Spleen (tissue), 11 donors: Measurements from ENCODE around the gene RSPH1. TPM values are rescaled to one million over a fixed set of nuclear protein-coding genes. Genes with fewer than 3 reads are reported as not detected.
"Not testable (repeated sequence)": the region's sequence is repeated elsewhere in the genome, so short reads cannot be mapped to it uniquely, and the experiment has no call there.

ENCODE experiments used
- DNase-seq: peaks from one replicate; pipeline ENCODE4 v3.0.0-alpha.2; 2020
- H3K27ac ChIP-seq, 8 donors: fragments of 200-600 bp; sonication (generic) in 7 of 8; 1 replicate in 4 of 8; 2 replicates in 4 of 8; pipeline versions ENCODE4 v1.5.0 to v1.8.0; 2016 to 2021; ENCODE audit warnings: inconsistent platforms in 4 of 8, mild to moderate bottlenecking in 4 of 8, moderate library complexity in 1 of 8
- H3K27me3 ChIP-seq, 7 donors: fragments of 200-600 bp; sonication (generic) in 6 of 7; replicated peaks in 1 of 7; 1 replicate in 4 of 7; 2 replicates in 3 of 7; pipeline versions ENCODE4 v1.5.0 to v1.8.0; 2016 to 2021; ENCODE audit warnings: inconsistent platforms in 3 of 7, mild to moderate bottlenecking in 1 of 7
- H3K36me3 ChIP-seq, 6 donors: fragments of 200-600 bp; sonication (generic) in 5 of 6; 1 replicate in 4 of 6; 2 replicates in 2 of 6; pipeline versions ENCODE4 v1.5.0 to v1.8.0; 2016 to 2021; ENCODE audit warnings: inconsistent platforms in 2 of 6
- H3K4me1 ChIP-seq, 6 donors: fragments of 200-600 bp; sonication (generic) in 5 of 6; 1 replicate in 3 of 6; 2 replicates in 3 of 6; pipeline versions ENCODE4 v1.5.0 to v1.8.0; 2016 to 2021; ENCODE audit warnings: inconsistent platforms in 3 of 6
- H3K4me3 ChIP-seq, 8 donors: fragments of 200-600 bp; sonication (generic) in 7 of 8; 1 replicate in 4 of 8; 2 replicates in 4 of 8; pipeline versions ENCODE4 v1.5.0 to v1.8.0; 2016 to 2021; ENCODE audit warnings: inconsistent platforms in 4 of 8, mild to moderate bottlenecking in 4 of 8, moderate library complexity in 2 of 8
- H3K9me3 ChIP-seq, 8 donors: fragments of 200-600 bp; sonication (generic) in 7 of 8; 1 replicate in 4 of 8; 2 replicates in 4 of 8; pipeline versions ENCODE4 v1.5.0 to v1.8.0; 2016 to 2021; ENCODE audit warnings: inconsistent platforms in 4 of 8
- CTCF ChIP-seq, 11 experiments: fragments of 200-600 bp in 7 of 11; fragments of 450-650 bp in 4 of 11; sonication (generic) in 4 of 11; IDR thresholded peaks in 8 of 11; conservative IDR thresholded peaks in 3 of 11; 1 replicate in 7 of 11; 2 replicates in 4 of 11; pipeline versions ENCODE4 v1.4.0 to v1.8.0; 2016 to 2021; ENCODE audit warnings: antibody characterized with exemption in 11 of 11, inconsistent platforms in 4 of 11, mild to moderate bottlenecking in 1 of 11
- POLR2A ChIP-seq, 3 donors: fragments of 450-650 bp; IDR thresholded peaks; one replicate each; pipeline ENCODE4 v1.5.1; 2017; ENCODE audit warnings: antibody characterized with exemption in 3 of 3, mild to moderate bottlenecking in 1 of 3
- POLR2AphosphoS5 ChIP-seq, 3 donors: sonication (generic); formaldehyde crosslinking; IDR thresholded peaks; one replicate each; pipeline ENCODE4 v1.5.1; 2017; ENCODE audit warnings: antibody characterized with exemption in 3 of 3
- WGBS, 5 donors: extraction: QIAGEN DNeasy Blood & Tissue Kit in 3 of 5; methylation state at CpG; one replicate each; pipeline versions ENCODE4 v1.1.5 to v1.1.7; 2013 to 2018; 5-methylcytosine and 5-hydroxymethylcytosine counted together
- intact Hi-C: fragments of 100-400 bp; cut with DNase I; formaldehyde crosslinking; loops from one replicate; pipeline ENCODE4 v1.15.0; 2023; ENCODE audit warnings: low total_unique reads
- polyA plus RNA-seq, 3 donors: library from polyadenylated mRNA; stranded (reverse); fragments of 200-250 nt; gene quantifications; one replicate each; pipeline ENCODE4 v1.2.1, GENCODE V29; 2013
- total RNA-seq, 7 donors: library from RNA; depleted of rRNA in 3 of 7; stranded (reverse); fragments of >200 nt in 3 of 7; fragmentation: NEBNext Ultra II Directional in 4 of 7; extraction: Animal tissue kit (Norgen Biotek cat#: 25700) in 4 of 7; gene quantifications; one replicate each; pipeline versions ENCODE4 v1.1.0 to v1.2.1, GENCODE V29; 2016 to 2021
- donor health status: healthy with polysubstance abuse.
- donor health status: DM: no; HTN: no; CAD: no; lungs with moderate emphysema.
- donor health status: DM: no; HTN: no; CAD: no.
- donor health status: Bipolar disorder and iron deficiency.
- donor health status: healthy.
- donor health status: DM: no; HTN: no; CAD: no.
- donor health status: DM: yes; HTN: yes; CAD: no.

The RSPH1 gene
- total and polyA plus RNA-seq, 10 donors = 0.10 to 0.35 (median 0.26) TPM; not detected in 5

DNA sequence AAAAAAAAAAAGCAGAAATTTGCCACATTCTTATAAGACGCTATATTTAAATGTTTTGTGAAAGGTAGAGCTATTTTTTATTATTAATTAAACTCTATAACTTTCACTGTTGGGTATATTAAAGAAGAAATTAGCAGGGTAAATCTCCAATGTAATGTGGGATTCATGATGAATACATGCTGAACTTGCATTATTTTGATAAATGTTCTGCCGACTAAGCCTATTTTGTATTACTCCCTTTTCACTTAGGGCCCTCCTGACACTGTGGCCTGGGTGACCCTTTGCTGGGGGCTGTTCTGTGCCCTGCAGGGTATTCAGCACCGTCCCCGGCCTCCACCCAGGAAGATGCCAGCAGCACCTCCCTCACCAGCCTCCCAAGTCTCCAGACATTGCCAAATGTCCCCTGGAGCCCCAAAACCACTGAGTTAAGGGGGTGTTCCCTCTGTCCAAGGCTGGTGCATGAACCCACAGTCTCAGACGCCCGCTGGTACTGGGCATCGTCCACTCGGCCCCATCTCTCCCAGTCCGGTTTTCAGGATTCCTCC, 22.5 kb downstream of the RSPH1 start:
- intact Hi-C loops = no loop called here
- 84 to 95% (median 90%) methylated on average over 9 of the region's 9 CpGs for WGBS, 5 donors
- Histone ChIP-seq H3K4me3 (no peak overlapping the region), H3K9me3 (no peaks in the 10 kb centered on the region), H3K4me1 (peaks cover 0 to 4% (median 0%) of the 10 kb centered on the region in 6 donors), H3K36me3 (no peaks in the 10 kb centered on the region), H3K27me3 (peaks cover 0 to 27% (median 0%) of the 10 kb centered on the region in 7 donors), H3K27ac (no peak overlapping the region)
- no peak for DNase-seq
- TF ChIP-seq POLR2A (IDR thresholded peaks at IDR 0.05) = no peak
- no peak for TF ChIP-seq POLR2AphosphoS5 (IDR thresholded peaks at IDR 0.05)
- TF ChIP-seq CTCF (IDR thresholded peaks at IDR 0.05 in 8 of 11, conservative IDR thresholded peaks at IDR 0.05 in 3 of 11) = no peak

DNA sequence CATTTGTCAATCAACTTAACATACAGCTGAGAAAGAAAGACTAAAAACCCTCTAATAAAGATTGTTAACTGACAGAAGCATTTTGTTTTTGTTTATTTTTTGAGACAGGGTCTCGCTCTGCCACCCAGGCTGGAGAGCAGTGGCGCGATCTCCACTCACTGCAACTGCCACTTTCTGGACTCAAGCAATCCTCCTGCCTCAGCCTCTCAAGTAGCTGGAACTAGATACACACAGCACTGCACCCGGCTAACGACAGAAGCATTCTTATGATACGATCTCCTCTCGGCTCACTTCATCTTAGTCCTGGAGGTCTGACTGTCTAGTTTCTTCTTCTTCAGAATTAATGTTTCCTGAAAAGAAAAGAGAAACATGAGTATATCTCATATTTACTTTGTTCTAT, 23.5 kb downstream of the RSPH1 start:
- TF ChIP-seq POLR2A (IDR thresholded peaks at IDR 0.05) (no peak), POLR2AphosphoS5 (IDR thresholded peaks at IDR 0.05) (no peak), CTCF (IDR thresholded peaks at IDR 0.05 in 8 of 11, conservative IDR thresholded peaks at IDR 0.05 in 3 of 11) (no peak)
- no peak for DNase-seq
- 67 to 92% (median 87%) methylated on average over 7 of the region's 7 CpGs for WGBS, 5 donors
- Histone ChIP-seq H3K27ac (no peak overlapping the region), H3K4me1 (peaks cover 0 to 8% (median 1%) of the 10 kb centered on the region in 6 donors), H3K27me3 (peaks cover 0 to 31% (median 0%) of the 10 kb centered on the region in 7 donors), H3K9me3 (no peaks in the 10 kb centered on the region), H3K4me3 (no peak overlapping the region), H3K36me3 (no peaks in the 10 kb centered on the region)
- intact Hi-C loops = no loop called here

GRCh38 chr21:42471716-42472330, 24.2 kb downstream of the RSPH1 start:
- no peak for DNase-seq
- Histone ChIP-seq H3K9me3 (no peaks in the 10 kb centered on the region), H3K4me1 (peaks cover 0 to 15% (median 3%) of the 10 kb centered on the region in 6 donors), H3K27me3 (peaks cover 0 to 32% (median 0%) of the 10 kb centered on the region in 7 donors), H3K36me3 (no peaks in the 10 kb centered on the region), H3K27ac (no peak overlapping the region), H3K4me3 (no peak overlapping the region)
- TF ChIP-seq POLR2A (IDR thresholded peaks at IDR 0.05) = no peak
- intact Hi-C loops = no loop called here
- 83 to 90% (median 88%) methylated on average over 13 of the region's 13 CpGs for WGBS, 5 donors

DNA sequence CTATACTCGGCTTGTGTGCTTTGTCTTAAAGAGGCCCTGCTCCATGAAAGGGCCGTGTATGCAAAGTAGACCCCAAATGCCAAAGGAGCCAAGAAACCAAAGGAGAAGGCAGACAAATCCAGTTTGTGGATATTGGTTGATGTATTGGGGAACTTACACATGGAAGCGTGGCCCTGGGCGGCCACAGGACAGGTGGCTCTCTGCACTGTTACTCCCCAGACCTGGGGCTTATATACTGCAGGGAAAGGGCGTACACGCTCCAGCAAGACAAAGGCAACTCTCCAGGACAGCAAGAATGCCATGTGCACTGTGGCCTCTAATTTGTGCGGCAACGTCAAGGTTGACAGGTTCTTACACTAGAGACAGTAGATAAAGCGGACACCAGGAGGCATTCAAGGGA, 24.8 kb downstream of the RSPH1 start:
- TF ChIP-seq POLR2AphosphoS5 (IDR thresholded peaks at IDR 0.05) (no peak), CTCF (IDR thresholded peaks at IDR 0.05 in 8 of 11, conservative IDR thresholded peaks at IDR 0.05 in 3 of 11) (no peak), POLR2A (IDR thresholded peaks at IDR 0.05) (no peak)
- Histone ChIP-seq H3K27ac (no peak overlapping the region), H3K9me3 (no peaks in the 10 kb centered on the region), H3K36me3 (no peaks in the 10 kb centered on the region), H3K4me1 (peaks cover 0 to 18% (median 3%) of the 10 kb centered on the region in 6 donors), H3K4me3 (no peak overlapping the region), H3K27me3 (peaks cover 0 to 32% (median 0%) of the 10 kb centered on the region in 7 donors)
- WGBS, 5 donors = 92 to 95% (median 94%) methylated on average over 9 of the region's 9 CpGs
- intact Hi-C loops = no loop called here
- no peak for DNase-seq

- DNase-seq, H3K9me3 ChIP-seq, H3K4me3 ChIP-seq, H3K36me3 ChIP-seq: not testable (repeated sequence)
- H3K4me1 ChIP-seq = peaks cover 0 to 32% (median 16%) of the 10 kb centered on the region in 6 donors
- intact Hi-C loops = loop anchor here (10.0 kb wide), 1 partner anchor 45 kb away; the partner anchor contains the start of gene SLC37A1
- WGBS, 5 donors = 89 to 95% (median 93%) methylated on average over 4 of the region's 4 CpGs
- H3K27ac ChIP-seq = peak overlapping the region in 1 of 8 donors; percentile 8
- H3K27me3 ChIP-seq = peaks cover 0 to 32% (median 0%) of the 10 kb centered on the region in 7 donors
Observed at GRCh38 chr21:42469726-42470125, 26.3 kb downstream of the RSPH1 start.
